Kidney epithelial cell (primary cell): ENCODE measurements around the gene PRKRIP1. TPM values are rescaled to one million over a fixed set of nuclear protein-coding genes. Genes with fewer than 3 reads are reported as not detected.

Experiments
- DNase-seq: peaks from one replicate; pipeline ENCODE4 v3.0.0-alpha.2; 2010; ENCODE audit warnings: low read depth
- H3K27me3 ChIP-seq: 2 replicates; pipeline ENCODE4 v1.6.0; 2011; ENCODE audit warnings: low read length; ENCODE audit not compliant: control insufficient read depth, insufficient read depth
- H3K36me3 ChIP-seq: 2 replicates; pipeline ENCODE4 v1.5.1; 2011; ENCODE audit warnings: low read length; ENCODE audit not compliant: control insufficient read depth, insufficient read depth
- H3K4me3 ChIP-seq: 2 replicates; pipeline ENCODE4 v1.5.1; 2011; ENCODE audit warnings: low read depth, mild to moderate bottlenecking, control low read depth, low read length
- total RNA-seq: library from RNA; depleted of rRNA; stranded (reverse); fragments of >200 nt; gene quantifications from 2 replicates; pipeline ENCODE4 v1.2.3, GENCODE V29; 2015
- TF ChIP-seq, protein P1 (sequence below): IDR thresholded peaks from 2 replicates; pipeline ENCODE4 v1.5.1; 2011; ENCODE audit warnings: mild to moderate bottlenecking, moderate library complexity, low read length, control low read depth, inconsistent platforms; ENCODE audit not compliant: insufficient read depth, poor library complexity, severe bottlenecking

PRKRIP1 gene
- total RNA-seq, 1 donor from 2014 or later: 25.3 TPM

DNA sequence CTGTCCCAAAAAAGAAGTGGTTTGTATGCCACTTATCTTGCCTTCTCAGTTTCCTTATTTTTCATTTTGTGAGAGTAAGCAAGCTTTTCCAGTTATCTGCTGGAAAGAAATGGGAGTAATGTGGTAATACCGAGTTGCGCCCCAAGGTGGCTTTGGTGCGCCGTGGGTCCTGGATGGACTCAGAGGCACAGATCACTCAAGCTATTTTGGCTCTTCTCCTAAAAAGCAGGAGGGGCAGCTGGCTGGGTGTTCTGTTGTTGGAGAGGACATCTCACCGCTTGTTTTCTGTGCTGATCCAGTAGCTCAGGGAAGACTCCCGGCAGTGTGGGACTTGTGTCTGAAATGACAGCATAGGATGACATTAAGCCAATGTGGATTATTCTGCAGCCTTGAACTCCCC lies 16.4 kb downstream of the PRKRIP1 start:
- TF ChIP-seq, protein P1, sequence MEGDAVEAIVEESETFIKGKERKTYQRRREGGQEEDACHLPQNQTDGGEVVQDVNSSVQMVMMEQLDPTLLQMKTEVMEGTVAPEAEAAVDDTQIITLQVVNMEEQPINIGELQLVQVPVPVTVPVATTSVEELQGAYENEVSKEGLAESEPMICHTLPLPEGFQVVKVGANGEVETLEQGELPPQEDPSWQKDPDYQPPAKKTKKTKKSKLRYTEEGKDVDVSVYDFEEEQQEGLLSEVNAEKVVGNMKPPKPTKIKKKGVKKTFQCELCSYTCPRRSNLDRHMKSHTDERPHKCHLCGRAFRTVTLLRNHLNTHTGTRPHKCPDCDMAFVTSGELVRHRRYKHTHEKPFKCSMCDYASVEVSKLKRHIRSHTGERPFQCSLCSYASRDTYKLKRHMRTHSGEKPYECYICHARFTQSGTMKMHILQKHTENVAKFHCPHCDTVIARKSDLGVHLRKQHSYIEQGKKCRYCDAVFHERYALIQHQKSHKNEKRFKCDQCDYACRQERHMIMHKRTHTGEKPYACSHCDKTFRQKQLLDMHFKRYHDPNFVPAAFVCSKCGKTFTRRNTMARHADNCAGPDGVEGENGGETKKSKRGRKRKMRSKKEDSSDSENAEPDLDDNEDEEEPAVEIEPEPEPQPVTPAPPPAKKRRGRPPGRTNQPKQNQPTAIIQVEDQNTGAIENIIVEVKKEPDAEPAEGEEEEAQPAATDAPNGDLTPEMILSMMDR: peak; percentile 41
- no peak for DNase-seq
- H3K27me3 ChIP-seq: no peaks in the 10 kb centered on the region
- peaks cover 5% of the 10 kb centered on the region for H3K36me3 ChIP-seq
- no peak overlapping the region for H3K4me3 ChIP-seq

DNA sequence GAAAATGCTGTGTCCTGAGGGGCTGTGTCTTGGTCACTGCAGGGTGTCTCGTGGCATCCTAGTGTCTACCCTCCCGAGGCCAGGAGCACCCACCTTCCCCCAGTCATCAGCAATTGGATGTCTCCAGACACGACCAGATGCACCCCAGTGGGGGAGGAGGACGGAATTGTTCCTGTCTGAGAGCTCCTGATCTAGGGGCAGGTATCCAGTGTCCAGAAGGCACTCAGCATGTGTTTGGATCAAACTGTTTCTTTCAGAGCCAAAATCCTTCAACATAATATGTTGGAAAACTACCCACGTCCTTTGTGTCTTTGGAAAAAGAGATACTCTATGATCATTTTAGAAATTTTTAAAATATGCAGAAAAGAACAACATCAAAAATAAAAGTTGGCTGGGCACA lies 16.9 kb downstream of the PRKRIP1 start:
- TF ChIP-seq, protein P1: no peak
- Histone ChIP-seq H3K27me3 (no peaks in the 10 kb centered on the region), H3K36me3 (peaks cover 5% of the 10 kb centered on the region), H3K4me3 (no peak overlapping the region)
- DNase-seq: no peak

DNA sequence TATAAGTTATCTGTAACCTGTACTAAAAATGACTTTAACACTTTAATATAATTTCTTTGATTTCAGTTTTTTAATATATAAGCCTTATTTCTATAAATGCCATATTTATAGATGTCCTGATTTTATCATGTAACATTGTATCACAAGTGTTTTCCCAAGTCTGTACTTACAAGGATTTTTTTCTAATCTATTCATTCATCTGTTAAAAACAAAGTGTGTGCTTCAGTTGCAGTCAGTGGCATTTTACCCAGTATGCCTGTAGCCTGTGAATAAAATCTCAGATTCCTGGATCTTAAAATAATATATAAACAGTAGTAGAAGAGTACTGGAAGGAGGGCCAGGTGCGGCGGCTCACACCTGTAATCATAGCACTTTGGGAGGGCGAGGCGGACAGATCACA lies 17.4 kb downstream of the PRKRIP1 start:
- TF ChIP-seq, protein P1: no peak
- no peak overlapping the region for H3K4me3 ChIP-seq
- peaks cover 5% of the 10 kb centered on the region for H3K36me3 ChIP-seq
- no peak for DNase-seq
- no peaks in the 10 kb centered on the region for H3K27me3 ChIP-seq

DNA sequence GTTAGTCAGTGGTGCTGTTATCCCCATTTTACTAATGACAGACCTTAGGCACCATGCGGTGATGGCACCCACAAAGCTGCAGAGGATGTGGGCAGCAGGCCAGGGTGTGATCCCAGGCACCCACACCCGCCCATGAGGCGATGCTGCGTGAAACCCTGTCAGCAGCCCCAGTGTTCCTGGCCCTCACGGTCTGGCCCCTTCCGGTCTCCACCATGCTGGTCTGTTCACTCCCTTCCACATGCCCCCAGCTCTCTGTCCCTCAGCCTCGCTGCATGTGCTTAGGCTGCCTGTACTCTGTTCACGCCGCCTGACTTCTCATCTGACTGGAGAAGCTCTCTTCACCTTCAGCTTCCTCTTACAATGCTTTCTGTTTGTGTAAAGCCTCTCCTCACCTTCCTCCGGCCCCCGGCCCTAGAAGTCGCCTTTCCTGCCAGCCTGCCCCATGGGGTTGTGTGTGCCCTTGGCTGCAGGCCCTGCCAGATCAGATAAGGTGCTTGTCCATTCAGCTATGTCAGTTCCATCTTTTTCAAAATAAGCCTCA lies 19.6 kb downstream of the PRKRIP1 start:
- no peaks in the 10 kb centered on the region for H3K36me3 ChIP-seq
- TF ChIP-seq, protein P1: no peak
- no peaks in the 10 kb centered on the region for H3K27me3 ChIP-seq
- DNase-seq: no peak
- no peak overlapping the region for H3K4me3 ChIP-seq

DNA sequence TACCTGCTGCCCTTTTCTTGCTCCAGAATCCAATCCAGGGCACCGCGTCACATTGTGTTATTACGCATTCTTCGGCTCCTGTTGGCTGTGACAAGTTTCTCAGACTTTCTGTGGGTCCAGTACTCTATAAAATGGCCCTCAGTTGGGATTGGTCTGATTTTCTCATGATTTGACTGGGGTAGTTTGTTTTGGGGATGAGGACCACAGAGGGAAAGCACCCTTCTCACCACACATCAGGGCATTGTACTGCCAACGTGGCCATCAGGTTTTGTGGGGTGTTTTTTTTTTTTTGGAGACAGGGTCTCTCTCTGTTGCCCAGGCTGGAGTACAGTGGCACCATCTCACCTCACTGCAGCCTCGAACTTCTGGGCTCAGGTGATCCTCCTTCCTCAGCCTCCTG lies 20.2 kb downstream of the PRKRIP1 start:
- no peak for DNase-seq
- no peaks in the 10 kb centered on the region for H3K36me3 ChIP-seq

DNA sequence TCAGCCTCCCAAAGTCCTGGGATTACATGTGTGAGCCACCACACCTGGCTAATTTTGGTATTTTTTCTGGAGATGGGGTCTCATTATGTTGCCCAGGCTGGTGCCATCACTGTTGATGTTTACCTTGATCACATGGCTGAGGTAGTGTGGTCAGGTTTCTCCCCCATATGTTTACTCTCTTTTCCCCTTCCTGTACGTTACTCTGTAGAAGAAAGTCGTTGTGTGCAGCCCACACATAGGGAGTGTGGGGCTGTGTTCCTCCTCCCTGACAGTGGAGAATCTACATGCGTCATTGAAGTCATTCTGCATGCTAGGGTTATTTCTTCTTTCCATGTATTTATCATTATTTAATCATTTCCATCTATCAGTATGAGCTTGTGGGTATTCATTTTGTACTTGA lies 20.9 kb downstream of the PRKRIP1 start:
- DNase-seq: no peak
- TF ChIP-seq, protein P1: no peak
- Histone ChIP-seq H3K4me3 (no peak overlapping the region), H3K36me3 (no peaks in the 10 kb centered on the region), H3K27me3 (no peaks in the 10 kb centered on the region)

More for the DNA sequence above, 20.2 kb downstream of the PRKRIP1 start:
- Histone ChIP-seq H3K4me3 (no peak overlapping the region), H3K27me3 (no peaks in the 10 kb centered on the region)
- TF ChIP-seq, protein P1: no peak
